HCT116 (cell line): Measurements from ENCODE around the gene SLC2A2.

ENCODE experiments used
- CEBPB ChIP-seq: IDR thresholded peaks from 2 replicates; pipeline ENCODE4 v1.6.1; 2012; ENCODE audit warnings: low read depth
- CTCF ChIP-seq, 3 experiments: fragments of 200-600 bp in 1 of 3; sonication (generic) in 1 of 3; IDR thresholded peaks in 2 of 3; conservative IDR thresholded peaks in 1 of 3; 2 replicates each; pipeline ENCODE4 v1.5.1; 2012 to 2017; ENCODE audit warnings: low read depth in 2 of 3, low read length in 2 of 3, antibody characterized with exemption in 1 of 3, borderline replicate concordance in 1 of 3, control low read depth in 1 of 3, mild to moderate bottlenecking in 1 of 3, mixed read lengths in 1 of 3, mixed run types in 1 of 3, moderate library complexity in 1 of 3; ENCODE audit not compliant: insufficient read depth in 1 of 3
- EZH2 ChIP-seq: fragments of 200-600 bp; sonication (generic); IDR thresholded peaks from 2 replicates; pipeline ENCODE4 v1.6.1; 2017; ENCODE audit warnings: antibody characterized with exemption, mixed run types
- POLR2A ChIP-seq: IDR thresholded peaks from 2 replicates; pipeline ENCODE4 v1.7.0; 2011; ENCODE audit warnings: borderline replicate concordance; ENCODE audit not compliant: insufficient read depth, insufficient read length; ENCODE audit errors: extremely low read depth
- TCF7L2 ChIP-seq: IDR thresholded peaks from 2 replicates; pipeline ENCODE4 v1.7.0; 2011; ENCODE audit warnings: borderline replicate concordance, inconsistent platforms; ENCODE audit not compliant: insufficient read depth, insufficient read length; ENCODE audit errors: extremely low read depth
- YY1 ChIP-seq: IDR thresholded peaks from 2 replicates; pipeline ENCODE4 v1.6.1; 2011; ENCODE audit warnings: low read length, low read depth, moderate library complexity, mild to moderate bottlenecking; ENCODE audit not compliant: insufficient replicate concordance; ENCODE audit errors: extremely low read depth
- TF ChIP-seq, protein P1 (sequence below): IDR thresholded peaks from 2 replicates; pipeline ENCODE4 v1.6.1; 2012

DNA sequence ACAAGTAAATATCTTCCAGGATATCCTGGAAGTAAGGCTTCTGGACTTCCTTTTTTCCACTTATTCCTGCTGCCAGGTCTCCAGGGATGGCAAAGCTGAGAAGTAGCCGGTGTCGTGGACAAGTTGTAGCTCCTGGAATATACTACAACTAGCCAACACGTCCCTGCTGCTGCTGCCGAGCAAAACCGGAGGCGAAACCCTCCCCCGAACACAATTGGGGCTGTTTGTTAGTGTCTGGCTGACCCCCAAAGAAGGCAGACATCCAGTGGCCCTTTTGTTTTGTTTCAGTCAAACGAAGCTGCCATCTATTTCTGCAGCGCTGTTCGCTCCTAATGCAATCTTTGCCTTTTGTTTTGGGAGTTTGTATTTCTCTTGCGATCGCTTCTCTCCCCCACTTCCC lies 72.8 kb downstream of the SLC2A2 start:
- TF ChIP-seq CTCF (IDR thresholded peaks at IDR 0.05 in 2 of 3, conservative IDR thresholded peaks at IDR 0.05 in 1 of 3; ENCODE audit: borderline replicate concordance in 1 of 3, insufficient read depth in 1 of 3, low read depth in 2 of 3, low read length in 2 of 3) (no peak), TCF7L2 (no peak), EZH2 (no peak), POLR2A (no peak), CEBPB (no peak), YY1 (no peak)
- TF ChIP-seq, protein P1, sequence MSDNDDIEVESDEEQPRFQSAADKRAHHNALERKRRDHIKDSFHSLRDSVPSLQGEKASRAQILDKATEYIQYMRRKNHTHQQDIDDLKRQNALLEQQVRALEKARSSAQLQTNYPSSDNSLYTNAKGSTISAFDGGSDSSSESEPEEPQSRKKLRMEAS = no peak
